IPS DF 4.7 (cell line): ENCODE measurements around the gene YES1.
"Not testable (repeated sequence)": the region's sequence is repeated elsewhere in the genome, so short reads cannot be mapped to it uniquely, and the experiment has no call there.

Experiments
- DNase-seq: peaks from one replicate; pipeline ENCODE4 v3.0.0-alpha.2; 2013; ENCODE audit warnings: low spot score; ENCODE audit errors: extremely low read depth

The YES1 gene

GRCh38 chr18:686339-687111, 125.5 kb downstream of the YES1 start:
- no peak for DNase-seq

- no peak for DNase-seq
These were observed 126.6 kb downstream of the YES1 start for GRCh38 chr18:685438-685837.

- no peak for DNase-seq
These were observed 128.5 kb downstream of the YES1 start for GRCh38 chr18:683531-683930.

GRCh38 chr18:682833-683232, 129.2 kb downstream of the YES1 start:
- no peak for DNase-seq

- DNase-seq, result not testable (repeated sequence)
These were observed 129.6 kb downstream of the YES1 start for GRCh38 chr18:682416-682815.

- no peak for DNase-seq
These were observed 130.1 kb downstream of the YES1 start for GRCh38 chr18:681985-682384.

GRCh38 chr18:680392-680791, 131.7 kb downstream of the YES1 start:
- DNase-seq, result no peak

- DNase-seq, result no peak
These were observed 132.5 kb downstream of the YES1 start for GRCh38 chr18:679516-679915.

GRCh38 chr18:678482-679182, 133.4 kb downstream of the YES1 start:
- no peak for DNase-seq

GRCh38 chr18:677951-678381, 134.1 kb downstream of the YES1 start:
- no peak for DNase-seq

- no peak for DNase-seq
These were observed 134.9 kb downstream of the YES1 start for GRCh38 chr18:677145-677544.

GRCh38 chr18:676736-677135, 135.3 kb downstream of the YES1 start:
- DNase-seq, result no peak

GRCh38 chr18:676069-676468, 136.0 kb downstream of the YES1 start:
- DNase-seq, result no peak

- no peak for DNase-seq
These were observed 136.7 kb downstream of the YES1 start for GRCh38 chr18:675307-675706.

- DNase-seq, result no peak
These were observed 138.3 kb downstream of the YES1 start for GRCh38 chr18:673769-674168.

GRCh38 chr18:673317-673716, 138.7 kb downstream of the YES1 start:
- DNase-seq, result no peak
